SK-N-SH treated with all-trans-retinoic acid at 6 μM for 48 hours (cell line): Measurements from ENCODE around the gene TXN2.

Experiments used
- ATAC-seq: fragments of 200-7000 bp; cut with Tn5 transposase; 3 replicates; pipeline ENCODE4 v1.9.1; 2020; ENCODE audit warnings: mild to moderate bottlenecking, moderate library complexity
- ARNTL ChIP-seq: fragments of 450-650 bp; formaldehyde crosslinking; IDR thresholded peaks from 2 replicates; pipeline ENCODE4 v1.5.0; 2020; ENCODE audit warnings: low read depth, mild to moderate bottlenecking, moderate library complexity, borderline replicate concordance
- BACH2 ChIP-seq: fragments of 250-450 bp; sonication (Bioruptor Pico); IDR thresholded peaks from 2 replicates; pipeline ENCODE4 v1.9.0; 2021; ENCODE audit warnings: mild to moderate bottlenecking, borderline replicate concordance
- CSDC2 ChIP-seq: fragments of 250-450 bp; sonication (Bioruptor Pico); IDR thresholded peaks from 2 replicates; pipeline ENCODE4 v1.5.0; 2020; ENCODE audit warnings: mild to moderate bottlenecking, moderate library complexity
- ESRRG ChIP-seq: fragments of 250-450 bp; sonication (Bioruptor Pico); IDR thresholded peaks from 2 replicates; pipeline ENCODE4 v1.6.1; 2021; ENCODE audit warnings: mild to moderate bottlenecking
- GLIS3 ChIP-seq: fragments of 250-450 bp; sonication (Bioruptor Pico); IDR thresholded peaks from 2 replicates; pipeline ENCODE4 v1.5.0; 2020; ENCODE audit warnings: mild to moderate bottlenecking, moderate library complexity
- OSR1 ChIP-seq: fragments of 250-450 bp; sonication (Bioruptor Pico); IDR thresholded peaks from 2 replicates; pipeline ENCODE4 v1.8.0; 2022; ENCODE audit warnings: moderate library complexity, mild to moderate bottlenecking, inconsistent platforms
- PATZ1 ChIP-seq: fragments of 250-450 bp; sonication (Bioruptor Pico); IDR thresholded peaks from 2 replicates; pipeline ENCODE4 v1.8.0; 2020; ENCODE audit warnings: mild to moderate bottlenecking, moderate library complexity, borderline replicate concordance
- POU6F1 ChIP-seq: fragments of 250-450 bp; sonication (Bioruptor Pico); IDR thresholded peaks from 2 replicates; pipeline ENCODE4 v1.8.0; 2021; ENCODE audit warnings: low read depth, mild to moderate bottlenecking, moderate library complexity, borderline replicate concordance
- PPARA ChIP-seq: fragments of 250-450 bp; sonication (Bioruptor Pico); IDR thresholded peaks from 2 replicates; pipeline ENCODE4 v1.5.0; 2020; ENCODE audit warnings: mild to moderate bottlenecking, borderline replicate concordance
- RARB ChIP-seq: fragments of 250-450 bp; sonication (Bioruptor Pico); IDR thresholded peaks from 2 replicates; pipeline ENCODE4 v1.8.0; 2021; ENCODE audit warnings: mild to moderate bottlenecking, moderate library complexity
- SNAI2 ChIP-seq: fragments of 250-450 bp; sonication (Bioruptor Pico); IDR thresholded peaks from 2 replicates; pipeline ENCODE4 v1.5.0; 2020; ENCODE audit warnings: mild to moderate bottlenecking, moderate library complexity
- TCF4 ChIP-seq: fragments of 250-450 bp; sonication (Bioruptor Pico); IDR thresholded peaks from 2 replicates; pipeline ENCODE4 v1.8.0; 2021; ENCODE audit warnings: mild to moderate bottlenecking, moderate library complexity, borderline replicate concordance
- TOX ChIP-seq: fragments of 250-450 bp; sonication (Bioruptor Pico); IDR thresholded peaks from 2 replicates; pipeline ENCODE4 v1.8.0; 2021; ENCODE audit warnings: mild to moderate bottlenecking, moderate library complexity, borderline replicate concordance
- ZC3H10 ChIP-seq: fragments of 250-450 bp; sonication (Bioruptor Pico); IDR thresholded peaks from 2 replicates; pipeline ENCODE4 v1.5.1; 2021; ENCODE audit warnings: mild to moderate bottlenecking, moderate library complexity
- ZFP3 ChIP-seq: fragments of 250-450 bp; sonication (Bioruptor Pico); IDR thresholded peaks from 2 replicates; pipeline ENCODE4 v1.5.0; 2020; ENCODE audit warnings: mild to moderate bottlenecking, moderate library complexity
- ZFP30 ChIP-seq: fragments of 450-650 bp; formaldehyde crosslinking; IDR thresholded peaks from 2 replicates; pipeline ENCODE4 v1.5.0; 2022; ENCODE audit warnings: mild to moderate bottlenecking, moderate library complexity
- ZNF565 ChIP-seq: fragments of 450-650 bp; formaldehyde crosslinking; conservative IDR thresholded peaks from 2 replicates; pipeline ENCODE4 v1.5.0; 2020; ENCODE audit warnings: low read depth, mild to moderate bottlenecking, moderate library complexity
- ZNF70 ChIP-seq: fragments of 450-650 bp; formaldehyde crosslinking; IDR thresholded peaks from 2 replicates; pipeline ENCODE4 v1.5.0; 2020; ENCODE audit warnings: mild to moderate bottlenecking, moderate library complexity
- ZNF8 ChIP-seq: fragments of 450-650 bp; formaldehyde crosslinking; IDR thresholded peaks from 2 replicates; pipeline ENCODE4 v1.5.0; 2020; ENCODE audit warnings: mild to moderate bottlenecking, moderate library complexity
- TF ChIP-seq, protein P1 (sequence below): fragments of 250-450 bp; sonication (Bioruptor Pico); IDR thresholded peaks from 2 replicates; pipeline ENCODE4 v1.5.0; 2020; ENCODE audit warnings: mild to moderate bottlenecking, moderate library complexity
- TF ChIP-seq, protein P2 (sequence below): fragments of 250-450 bp; sonication (Bioruptor Pico); IDR thresholded peaks from 2 replicates; pipeline ENCODE4 v1.5.1; 2020; ENCODE audit warnings: low read depth, mild to moderate bottlenecking, moderate library complexity

The TXN2 gene

GRCh38 chr22:36422287-36423014 is 59.0 kb downstream of the TXN2 start:
- TF ChIP-seq ZFP3 = no peak
- TF ChIP-seq ESRRG (CRISPR knock-in tag) = no peak
- TF ChIP-seq RARB (CRISPR knock-in tag) = no peak
- TF ChIP-seq POU6F1 (CRISPR knock-in tag) = no peak
- TF ChIP-seq ZFP30 (CRISPR knock-in tag) = no peak
- no peak for TF ChIP-seq TOX
- TF ChIP-seq TCF4 (CRISPR knock-in tag) = no peak
- ATAC-seq = no peak

- no peak; the same call in 2 of the 3 replicates for ATAC-seq
Observed at GRCh38 chr22:36419912-36420882, 61.2 kb downstream of the TXN2 start.

DNA sequence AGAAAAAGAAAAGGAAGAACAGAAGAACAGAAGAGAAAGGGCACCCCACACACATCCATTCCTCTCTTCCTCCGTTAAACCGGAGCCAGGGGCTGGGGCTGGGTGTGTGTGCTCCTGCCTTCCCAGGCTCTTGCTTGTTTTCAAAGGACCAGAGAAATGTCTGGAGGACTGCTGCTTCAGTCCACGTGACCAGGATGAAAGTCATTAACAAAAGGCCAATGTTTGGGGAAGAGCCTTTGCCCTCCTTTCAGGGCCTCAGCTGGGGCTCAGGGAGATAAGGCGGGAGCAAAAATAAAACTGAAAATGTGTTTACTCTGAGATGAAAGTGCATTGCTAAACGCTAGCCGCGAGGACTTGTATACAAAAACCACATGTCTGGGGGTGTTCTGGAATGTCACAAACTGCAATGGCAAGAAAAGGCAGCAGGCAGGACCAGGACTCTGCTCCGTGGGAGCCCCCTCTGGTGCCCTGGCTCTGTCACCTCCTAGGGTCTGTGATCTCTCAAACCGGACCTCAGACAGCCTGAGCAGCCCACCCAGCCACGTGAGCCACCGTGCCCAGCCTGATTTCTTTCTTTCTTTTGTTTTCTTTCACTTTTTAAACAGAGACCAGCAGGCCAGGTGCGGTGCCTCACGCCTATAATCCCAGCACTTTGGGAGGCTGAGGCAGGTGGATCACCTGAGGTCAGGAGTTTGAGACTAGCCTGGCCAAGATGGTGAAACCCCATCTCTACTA is 62.1 kb downstream of the TXN2 start:
- no peak; the same call in 2 of the 3 replicates for ATAC-seq
- no peak for TF ChIP-seq ARNTL (CRISPR knock-in tag)
- TF ChIP-seq, protein P1, sequence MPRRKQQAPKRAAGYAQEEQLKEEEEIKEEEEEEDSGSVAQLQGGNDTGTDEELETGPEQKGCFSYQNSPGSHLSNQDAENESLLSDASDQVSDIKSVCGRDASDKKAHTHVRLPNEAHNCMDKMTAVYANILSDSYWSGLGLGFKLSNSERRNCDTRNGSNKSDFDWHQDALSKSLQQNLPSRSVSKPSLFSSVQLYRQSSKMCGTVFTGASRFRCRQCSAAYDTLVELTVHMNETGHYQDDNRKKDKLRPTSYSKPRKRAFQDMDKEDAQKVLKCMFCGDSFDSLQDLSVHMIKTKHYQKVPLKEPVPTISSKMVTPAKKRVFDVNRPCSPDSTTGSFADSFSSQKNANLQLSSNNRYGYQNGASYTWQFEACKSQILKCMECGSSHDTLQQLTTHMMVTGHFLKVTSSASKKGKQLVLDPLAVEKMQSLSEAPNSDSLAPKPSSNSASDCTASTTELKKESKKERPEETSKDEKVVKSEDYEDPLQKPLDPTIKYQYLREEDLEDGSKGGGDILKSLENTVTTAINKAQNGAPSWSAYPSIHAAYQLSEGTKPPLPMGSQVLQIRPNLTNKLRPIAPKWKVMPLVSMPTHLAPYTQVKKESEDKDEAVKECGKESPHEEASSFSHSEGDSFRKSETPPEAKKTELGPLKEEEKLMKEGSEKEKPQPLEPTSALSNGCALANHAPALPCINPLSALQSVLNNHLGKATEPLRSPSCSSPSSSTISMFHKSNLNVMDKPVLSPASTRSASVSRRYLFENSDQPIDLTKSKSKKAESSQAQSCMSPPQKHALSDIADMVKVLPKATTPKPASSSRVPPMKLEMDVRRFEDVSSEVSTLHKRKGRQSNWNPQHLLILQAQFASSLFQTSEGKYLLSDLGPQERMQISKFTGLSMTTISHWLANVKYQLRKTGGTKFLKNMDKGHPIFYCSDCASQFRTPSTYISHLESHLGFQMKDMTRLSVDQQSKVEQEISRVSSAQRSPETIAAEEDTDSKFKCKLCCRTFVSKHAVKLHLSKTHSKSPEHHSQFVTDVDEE (CRISPR knock-in tag) = no peak
- TF ChIP-seq, protein P2, sequence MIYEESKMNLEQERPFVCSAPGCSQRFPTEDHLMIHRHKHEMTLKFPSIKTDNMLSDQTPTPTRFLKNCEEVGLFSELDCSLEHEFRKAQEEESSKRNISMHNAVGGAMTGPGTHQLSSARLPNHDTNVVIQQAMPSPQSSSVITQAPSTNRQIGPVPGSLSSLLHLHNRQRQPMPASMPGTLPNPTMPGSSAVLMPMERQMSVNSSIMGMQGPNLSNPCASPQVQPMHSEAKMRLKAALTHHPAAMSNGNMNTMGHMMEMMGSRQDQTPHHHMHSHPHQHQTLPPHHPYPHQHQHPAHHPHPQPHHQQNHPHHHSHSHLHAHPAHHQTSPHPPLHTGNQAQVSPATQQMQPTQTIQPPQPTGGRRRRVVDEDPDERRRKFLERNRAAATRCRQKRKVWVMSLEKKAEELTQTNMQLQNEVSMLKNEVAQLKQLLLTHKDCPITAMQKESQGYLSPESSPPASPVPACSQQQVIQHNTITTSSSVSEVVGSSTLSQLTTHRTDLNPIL (CRISPR knock-in tag) = no peak
- no peak for TF ChIP-seq ZNF565 (CRISPR knock-in tag)
- TF ChIP-seq RARB (CRISPR knock-in tag) = no peak
- TF ChIP-seq ZNF70 (CRISPR knock-in tag) = no peak
- no peak for TF ChIP-seq POU6F1 (CRISPR knock-in tag)
- TF ChIP-seq PPARA = no peak

More at GRCh38 chr22:36419912-36420882, 61.2 kb downstream of the TXN2 start:
- TF ChIP-seq SNAI2 (no peak), GLIS3 (CRISPR knock-in tag) (no peak), RARB (CRISPR knock-in tag) (no peak), CSDC2 (no peak), ESRRG (CRISPR knock-in tag) (no peak), ZFP3 (no peak), ZFP30 (CRISPR knock-in tag) (no peak), ZNF8 (no peak), OSR1 (CRISPR knock-in tag) (no peak), ZNF565 (CRISPR knock-in tag) (no peak), PPARA (no peak), BACH2 (CRISPR knock-in tag) (no peak), PATZ1 (no peak), ZNF70 (CRISPR knock-in tag) (no peak), ZC3H10 (CRISPR knock-in tag) (no peak)
- TF ChIP-seq, protein P1 (CRISPR knock-in tag) = no peak
